ENCODE data around the gene MYBPH.

- TF ChIP-seq CTCF (IDR thresholded peaks at IDR 0.05; ENCODE audit: poor library complexity, severe bottlenecking) (no peak), EZH2 (IDR thresholded peaks at IDR 0.05; ENCODE audit: borderline replicate concordance, insufficient read depth, low read length, poor library complexity, severe bottlenecking) (no peak), MXI1 (conservative IDR thresholded peaks at IDR 0.05; ENCODE audit: poor library complexity, severe bottlenecking) (no peak)
Measured at GRCh38 chr1:203137324-203137723, 38.3 kb downstream of the MYBPH start.

Data from neural cell (in vitro differentiated cells).